DOHH2 (cell line): ENCODE data around the gene HIC1.

Experiments used
- CTCF ChIP-seq: fragments of 200-600 bp; sonication (generic); IDR thresholded peaks from one replicate; pipeline ENCODE4 v1.5.1; 2014; ENCODE audit warnings: antibody characterized with exemption, mild to moderate bottlenecking, low read depth, low read length; ENCODE audit not compliant: poor library complexity, severe bottlenecking
- EZH2phosphoT487 ChIP-seq: fragments of 200-600 bp; sonication (generic); IDR thresholded peaks from 2 replicates; pipeline ENCODE4 v1.6.1; 2017; ENCODE audit warnings: borderline replicate concordance, mild to moderate bottlenecking, antibody characterized with exemption, low read length, moderate library complexity, mixed read lengths

GRCh38 chr17:2009737-2010136 is 45.2 kb upstream of the HIC1 start:
- TF ChIP-seq CTCF (no peak), EZH2phosphoT487 (no peak)
